Inflammatory macrophage treated with lipopolysaccharide for 1 hour (primary cell): Measurements from ENCODE around the gene SRCAP.

ENCODE experiments used
- DNase-seq, 2 donors: peaks; one replicate each; pipeline ENCODE4 v3.0.0-alpha.2; 2020 to 2022

Gene SRCAP

GRCh38 chr16:30698816-30699614, at the start of gene SRCAP:
TSS of gene SRCAP (plus strand) at chr16:30699171. CDS start at chr16:30700825, 1,654 bp downstream.
- peak; percentile 73 to 88 for DNase-seq

DNA sequence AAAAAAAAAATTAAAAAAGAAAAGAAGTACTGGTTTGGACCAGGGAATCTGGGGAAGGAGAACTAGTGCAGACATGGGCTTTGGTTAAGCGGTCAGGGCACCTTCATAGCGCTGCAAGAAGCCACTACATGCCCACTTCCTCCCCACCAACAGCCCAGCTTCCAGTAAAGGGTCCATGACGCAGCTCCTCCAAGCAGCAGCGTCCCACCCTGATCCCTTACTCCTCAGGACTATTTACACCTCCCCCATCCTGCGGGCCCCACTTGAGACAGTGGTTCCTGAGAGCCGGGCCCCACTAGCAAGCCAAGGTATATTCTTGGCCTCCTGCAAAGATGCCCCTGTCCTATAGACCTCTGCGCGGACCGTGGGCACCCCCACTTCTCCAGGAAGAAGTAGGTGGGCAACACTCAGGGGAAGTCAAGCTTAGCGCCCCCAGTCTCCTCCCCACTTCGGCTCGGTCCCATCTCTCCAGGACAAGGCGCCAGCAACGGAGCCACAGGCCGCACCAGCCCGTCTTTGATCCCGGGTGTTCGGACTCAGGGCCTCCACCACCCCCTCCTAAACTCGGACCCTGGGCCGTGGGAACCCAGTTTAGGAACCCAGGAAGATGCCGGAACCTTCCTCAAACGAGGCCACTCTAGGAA, 49.1 kb upstream of the SRCAP start:
- DNase-seq, result no peak

DNA sequence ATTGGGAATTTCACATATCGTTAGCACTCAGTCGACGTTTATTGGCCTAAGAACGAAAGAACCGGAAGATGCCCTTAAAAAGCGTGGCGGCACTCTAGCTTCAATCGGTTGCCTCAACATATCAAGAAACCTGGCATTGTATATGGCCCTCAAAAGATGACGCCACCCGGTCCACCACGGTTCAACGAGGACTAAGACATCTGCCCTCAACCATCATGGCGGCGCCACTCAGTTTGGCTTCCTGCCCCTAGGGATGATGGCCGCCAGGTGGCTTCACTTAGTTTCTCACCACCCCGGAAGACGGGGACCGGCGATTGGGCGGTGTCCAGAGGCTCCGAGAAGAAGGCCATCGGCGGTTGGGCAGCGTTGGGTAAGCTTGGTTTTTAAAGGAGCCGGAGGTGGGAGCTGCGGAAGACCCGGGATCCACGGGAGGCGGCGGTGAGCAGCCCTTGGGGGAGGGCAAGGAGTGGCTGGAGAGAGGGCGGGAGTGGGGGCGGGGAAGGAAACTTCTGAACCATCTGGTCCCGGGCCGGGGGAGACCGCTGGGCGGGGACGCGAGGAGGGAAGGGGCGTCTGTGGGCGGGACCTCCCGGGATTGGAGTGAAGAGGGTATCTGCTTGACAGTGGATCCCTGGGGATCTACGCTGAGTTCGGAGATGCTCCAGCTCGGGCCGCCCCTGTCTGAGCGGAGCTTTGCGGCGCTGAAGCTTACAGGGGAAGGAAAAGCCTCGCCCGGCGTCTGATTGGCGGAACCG, 48.4 kb upstream of the SRCAP start, which contains the start of gene PRR14:
TSS of gene PRR14 (plus strand) at position 592 of the 755 bp plus-strand sequence. CDS start 686 bp downstream, outside the sequence.
- DNase-seq, result peak; percentile 99

- DNase-seq, result peak; percentile 74 to 80
These were observed 47.6 kb upstream of the SRCAP start for GRCh38 chr16:30651124-30652004.

DNA sequence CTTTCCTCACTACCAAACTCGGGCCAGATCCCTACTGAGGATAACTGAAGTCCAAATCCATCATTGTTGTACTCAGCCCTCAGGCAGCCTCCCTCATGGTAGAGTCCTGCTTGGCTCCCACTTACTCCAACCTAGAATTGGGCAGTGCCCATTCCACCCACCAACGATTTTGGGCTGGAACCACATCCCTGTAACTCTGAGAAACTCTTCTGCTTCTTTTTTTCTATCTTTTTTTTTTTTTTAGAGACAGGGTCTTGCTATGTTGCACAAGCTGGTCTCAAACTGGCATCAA, 47.0 kb upstream of the SRCAP start:
- no peak for DNase-seq

DNA sequence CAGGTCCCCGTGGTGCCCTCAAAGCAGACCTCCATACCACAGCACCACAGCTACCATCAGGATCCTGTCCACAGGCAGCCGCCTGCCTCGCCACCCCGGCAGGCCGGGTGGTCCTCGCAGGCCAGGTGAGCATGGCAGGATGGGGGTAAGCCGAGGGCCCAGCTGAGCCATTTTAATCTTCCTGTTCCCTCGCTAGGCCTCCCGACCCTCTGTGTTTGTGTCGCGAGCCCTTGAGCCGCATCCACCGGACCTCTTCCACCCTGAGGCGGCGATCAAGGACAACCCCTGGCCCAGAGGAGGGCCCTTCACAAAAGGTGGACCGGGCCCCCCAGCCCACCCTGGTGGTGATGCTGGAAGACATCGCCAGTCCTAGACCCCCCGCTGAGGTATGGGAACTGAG, 46.3 kb upstream of the SRCAP start:
- DNase-seq, result no peak

GRCh38 chr16:30654856-30655255, 44.1 kb upstream of the SRCAP start:
- no peak for DNase-seq

DNA sequence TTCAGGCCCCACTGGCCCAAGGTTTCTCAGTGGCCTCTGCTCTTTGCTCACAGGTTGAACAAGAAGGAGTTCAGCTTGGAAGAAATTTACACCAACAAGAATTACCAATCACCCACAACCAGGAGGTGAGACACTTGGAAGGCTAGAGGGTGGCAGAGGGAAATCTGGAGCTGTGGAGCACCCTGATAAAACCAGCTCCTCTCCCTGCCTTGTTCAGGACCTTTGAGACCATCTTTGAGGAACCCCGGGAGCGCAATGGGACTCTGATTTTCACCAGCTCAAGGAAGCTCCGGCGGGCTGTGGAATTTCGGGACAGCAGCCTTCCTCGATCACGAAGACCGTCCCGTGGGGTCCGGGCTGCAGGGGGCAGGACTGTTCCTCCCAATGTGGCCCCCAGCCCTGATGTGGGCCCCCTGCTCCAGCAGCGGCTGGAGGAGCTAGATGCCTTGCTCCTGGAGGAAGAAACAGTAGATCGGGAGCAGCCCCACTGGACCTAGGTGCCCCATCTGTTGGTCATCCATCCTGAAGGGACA, 43.1 kb upstream of the SRCAP start:
- no peak for DNase-seq

- DNase-seq, result no peak
These were observed 42.6 kb upstream of the SRCAP start for GRCh38 chr16:30656388-30656787.

- DNase-seq, result peak; percentile 9 to 35
These were observed 41.8 kb upstream of the SRCAP start for GRCh38 chr16:30656974-30657865.

- DNase-seq, result peak; percentile 100
These were observed 40.9 kb upstream of the SRCAP start, which contains the start of gene FBRS for GRCh38 chr16:30657866-30658730. TSS of gene FBRS (plus strand) at chr16:30658431. CDS start at chr16:30659519, 1,088 bp downstream.

GRCh38 chr16:30658731-30659506, 40.1 kb upstream of the SRCAP start:
- peak; percentile 97 to 98 for DNase-seq

GRCh38 chr16:30659507-30660423, 39.2 kb upstream of the SRCAP start:
- no peak for DNase-seq

DNA sequence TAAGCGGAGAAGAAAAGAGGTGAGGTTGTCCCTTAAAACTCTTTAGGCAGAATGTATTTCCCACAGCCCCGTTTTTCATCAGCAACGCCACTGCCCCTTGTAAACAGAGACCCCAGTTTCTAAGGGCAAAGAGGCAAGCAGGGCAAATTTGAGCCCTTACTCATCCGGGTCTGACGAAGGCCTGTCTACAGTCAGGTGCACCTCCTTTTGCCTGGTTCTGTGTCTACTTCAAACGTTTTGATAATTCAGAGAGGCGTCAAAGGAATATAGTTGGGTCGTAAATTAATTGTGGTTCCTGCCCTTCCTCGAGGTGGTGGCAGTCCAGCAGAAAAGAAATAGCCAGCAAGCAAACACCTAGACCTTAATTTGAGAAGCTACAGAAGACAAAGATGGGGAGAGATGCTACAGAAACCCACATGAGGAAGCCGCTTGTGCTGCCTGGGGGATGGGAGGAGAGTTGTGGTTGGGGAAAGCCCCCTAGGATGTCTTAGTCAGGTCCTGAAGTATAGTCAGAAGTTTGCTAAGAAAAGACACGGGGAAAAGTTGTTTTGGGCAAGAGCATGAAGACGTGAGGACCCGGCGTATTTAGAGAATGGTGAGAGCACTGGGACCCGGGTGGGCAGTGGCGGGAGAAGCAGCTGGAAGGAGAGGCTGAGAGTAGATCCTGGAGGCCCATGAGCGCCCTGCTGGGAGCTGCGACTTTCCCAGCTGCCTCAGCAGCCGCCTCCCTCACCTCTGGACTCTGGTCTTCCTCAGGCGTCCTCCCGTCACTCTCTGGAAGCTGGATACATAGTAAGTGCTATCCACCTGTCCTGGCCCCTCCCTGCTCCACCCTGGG, 38.3 kb upstream of the SRCAP start:
- DNase-seq, result peak; percentile 77

- no peak for DNase-seq
These were observed 36.5 kb upstream of the SRCAP start for GRCh38 chr16:30662449-30662848.

DNA sequence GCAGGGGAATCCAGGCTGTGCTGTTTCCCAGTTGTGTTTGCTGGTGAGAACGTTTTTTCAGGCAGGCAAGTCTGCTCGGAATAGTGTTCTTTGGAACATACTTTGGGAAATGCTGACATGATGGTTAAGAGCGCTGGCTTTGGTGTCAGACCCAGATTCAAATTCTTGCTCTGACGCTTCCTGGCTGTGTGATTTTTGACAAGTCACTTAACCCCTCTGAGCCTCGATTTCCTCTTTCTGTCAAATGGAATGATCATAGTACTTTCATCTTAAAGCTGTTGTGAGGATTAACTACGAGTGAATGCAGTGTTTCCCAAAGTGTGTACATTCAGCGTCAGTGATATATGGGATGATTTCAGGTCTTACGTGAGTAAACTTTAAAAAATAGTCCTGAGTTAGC, 35.9 kb upstream of the SRCAP start:
- no peak for DNase-seq

GRCh38 chr16:30663820-30664219, 35.2 kb upstream of the SRCAP start:
- no peak for DNase-seq
